CD4-positive, alpha-beta T cell treated with Interleukin-12 subunit alpha and Interleukin-12 subunit beta, for 1 hour (primary cell): ENCODE data around the gene LRMDA.

ENCODE experiments used
- DNase-seq: peaks from one replicate; pipeline ENCODE4 v3.0.0-alpha.2; 2020

LRMDA gene

GRCh38 chr10:75682649-75683557 is 251.5 kb downstream of the LRMDA start:
- no peak for DNase-seq

GRCh38 chr10:75685187-75685586 is 253.8 kb downstream of the LRMDA start:
- no peak for DNase-seq

- DNase-seq: no peak
These were observed 257.3 kb downstream of the LRMDA start for GRCh38 chr10:75688506-75689300.

- DNase-seq: no peak
These were observed 262.1 kb downstream of the LRMDA start for GRCh38 chr10:75693489-75693888.

- DNase-seq: no peak
These were observed 262.8 kb downstream of the LRMDA start for GRCh38 chr10:75694269-75694668.

- DNase-seq: no peak
These were observed 263.4 kb downstream of the LRMDA start for GRCh38 chr10:75694790-75695189.

GRCh38 chr10:75695994-75696393 is 264.6 kb downstream of the LRMDA start:
- no peak for DNase-seq

GRCh38 chr10:75696536-75696935 is 265.1 kb downstream of the LRMDA start:
- peak; percentile 2 for DNase-seq

- no peak for DNase-seq
These were observed 271.9 kb downstream of the LRMDA start for GRCh38 chr10:75703191-75703854.

GRCh38 chr10:75705426-75705825 is 274.0 kb downstream of the LRMDA start:
- no peak for DNase-seq

- DNase-seq: no peak
These were observed 275.8 kb downstream of the LRMDA start for GRCh38 chr10:75707080-75707840.

- no peak for DNase-seq
These were observed 276.6 kb downstream of the LRMDA start for GRCh38 chr10:75708060-75708459.

- no peak for DNase-seq
These were observed 277.8 kb downstream of the LRMDA start for GRCh38 chr10:75709245-75709644.

- DNase-seq: no peak
These were observed 278.4 kb downstream of the LRMDA start for GRCh38 chr10:75709811-75710210.

GRCh38 chr10:75712242-75712880 is 280.9 kb downstream of the LRMDA start:
- DNase-seq: no peak

GRCh38 chr10:75716506-75716905 is 285.1 kb downstream of the LRMDA start:
- no peak for DNase-seq

GRCh38 chr10:75717126-75717916 is 285.9 kb downstream of the LRMDA start:
- no peak for DNase-seq

GRCh38 chr10:75718991-75719390 is 287.6 kb downstream of the LRMDA start:
- no peak for DNase-seq

GRCh38 chr10:75720157-75720556 is 288.7 kb downstream of the LRMDA start:
- DNase-seq: no peak

- no peak for DNase-seq
These were observed 290.6 kb downstream of the LRMDA start for GRCh38 chr10:75722020-75722419.

GRCh38 chr10:75722609-75723008 is 291.2 kb downstream of the LRMDA start:
- DNase-seq: no peak
